Skeletal muscle cell (primary cell): ENCODE data around the gene MMD.
A peak's percentile ranks its signal among the peaks of the same experiment; 100 is the strongest.
"Not testable (repeated sequence)": the region's sequence is repeated elsewhere in the genome, so short reads cannot be mapped to it uniquely, and the experiment has no call there.

ENCODE experiments used
- DNase-seq: peaks from one replicate; pipeline ENCODE4 v3.0.0-alpha.2; 2010; ENCODE audit warnings: low read depth
- H3K4me3 ChIP-seq: 2 replicates; pipeline ENCODE4 v1.5.1; 2011; ENCODE audit warnings: low read depth, mild to moderate bottlenecking, control low read depth, low read length, moderate library complexity

The MMD gene

DNA sequence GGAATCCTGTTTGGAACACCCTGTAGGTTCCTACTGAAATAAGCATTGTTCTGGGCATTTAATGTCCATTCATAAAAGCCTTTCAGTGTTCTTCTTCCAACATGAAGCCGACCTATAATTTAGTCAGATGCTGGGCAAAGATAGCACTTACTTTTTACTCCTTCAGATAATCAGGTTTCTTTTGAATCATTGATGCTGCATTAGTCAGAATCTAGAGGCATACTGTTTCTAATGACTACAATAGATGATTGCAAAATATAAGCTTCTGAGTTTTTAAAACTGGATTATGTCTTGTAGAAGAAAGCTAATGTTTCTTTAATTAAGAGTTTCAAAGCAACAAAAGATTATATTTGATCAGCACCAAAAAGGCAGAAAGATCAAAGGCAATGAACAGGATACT, 16.0 kb downstream of the MMD start:
- no peak overlapping the region for H3K4me3 ChIP-seq
- no peak for DNase-seq

DNA sequence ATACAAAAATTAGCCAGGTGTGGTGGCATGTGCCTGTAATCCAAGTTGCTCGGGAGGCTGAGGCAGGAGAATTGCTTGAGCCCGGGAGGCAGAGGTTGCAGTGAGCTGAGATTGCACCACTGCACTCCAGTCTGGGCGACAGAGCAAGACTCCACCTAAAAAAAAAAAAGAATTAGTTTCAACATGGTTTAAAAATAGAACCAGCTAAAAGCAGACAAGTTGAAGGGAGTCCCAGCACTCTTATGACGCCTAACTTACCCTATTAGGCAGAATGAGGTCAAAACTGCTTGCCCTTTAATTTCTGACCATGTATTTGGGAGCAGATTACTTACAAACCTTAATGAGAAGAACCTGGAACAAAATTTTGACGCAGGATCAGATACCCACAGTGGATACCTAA, 17.4 kb downstream of the MMD start:
- not testable (repeated sequence) for DNase-seq, H3K4me3 ChIP-seq

DNA sequence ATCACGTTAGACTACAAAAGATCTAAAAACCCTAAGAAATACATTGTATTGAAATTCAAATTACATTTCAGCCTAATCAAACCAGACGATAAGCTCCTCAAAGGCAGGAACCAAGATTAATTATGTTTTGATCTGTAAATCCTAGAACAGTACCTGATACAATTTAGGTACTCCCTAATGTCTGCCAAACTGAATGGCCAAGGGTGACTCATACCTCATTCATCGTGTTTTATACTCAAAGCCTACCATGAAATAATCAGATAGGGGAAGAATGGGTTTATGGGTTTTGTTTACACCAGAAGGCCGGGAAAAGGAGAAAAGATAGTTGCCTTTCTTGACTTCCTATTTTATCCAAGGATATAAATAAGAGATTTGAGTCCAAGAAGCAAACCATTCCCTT, 19.3 kb downstream of the MMD start:
- no peak overlapping the region for H3K4me3 ChIP-seq
- DNase-seq, result no peak

DNA sequence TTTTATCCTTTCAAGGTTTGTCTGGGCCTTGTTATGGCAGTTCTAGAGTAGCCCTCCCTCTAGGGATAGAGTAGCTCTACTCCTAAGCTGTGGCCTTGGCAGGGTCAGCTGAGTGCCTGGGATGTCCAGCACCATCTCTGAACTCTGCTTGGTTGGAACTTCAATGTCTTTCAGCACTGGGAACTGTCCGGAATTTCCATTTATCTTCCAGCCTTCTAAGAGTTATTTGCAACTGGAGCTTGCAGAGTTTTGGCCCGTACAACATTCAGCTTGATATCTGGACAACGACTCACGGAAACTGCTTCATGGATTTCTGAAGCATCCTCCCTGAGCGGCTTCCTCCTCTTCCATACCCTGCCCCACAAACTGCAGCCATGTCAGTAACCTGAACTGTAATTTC, 22.9 kb downstream of the MMD start:
- H3K4me3 ChIP-seq, result no peak overlapping the region
- no peak for DNase-seq

DNA sequence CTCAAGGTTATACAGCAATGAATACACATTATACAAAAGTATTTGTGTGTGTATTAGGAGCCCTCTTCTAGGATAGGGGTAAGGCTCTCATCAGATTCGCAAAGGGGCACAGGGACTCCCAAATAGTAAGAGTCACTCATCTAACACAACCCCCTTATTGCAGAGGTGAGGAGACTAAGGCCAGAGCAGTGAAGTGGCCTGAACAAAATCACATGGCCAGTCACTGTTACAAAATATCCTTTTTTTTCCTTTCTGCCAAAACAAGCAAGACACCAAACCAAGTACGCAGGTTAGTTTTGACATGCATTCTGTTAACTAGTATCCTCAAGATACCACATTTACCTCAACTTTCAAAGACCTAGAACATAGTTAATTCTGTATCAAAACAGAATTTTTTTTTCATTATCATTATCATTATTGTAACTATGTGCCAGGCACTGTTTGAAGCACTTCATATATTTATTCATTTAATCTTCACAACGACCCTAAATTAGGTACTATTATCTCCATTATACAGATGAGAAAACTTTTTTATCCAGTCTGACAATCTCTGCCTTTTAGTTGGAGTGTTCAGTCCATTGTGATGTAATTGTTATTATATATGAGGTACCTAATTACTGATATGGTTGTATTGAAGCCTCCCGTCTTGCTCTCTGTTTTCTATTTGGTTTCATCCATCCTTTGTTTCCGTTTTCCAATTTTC, 25.7 kb downstream of the MMD start:
- no peak for DNase-seq
- H3K4me3 ChIP-seq, result no peak overlapping the region

DNA sequence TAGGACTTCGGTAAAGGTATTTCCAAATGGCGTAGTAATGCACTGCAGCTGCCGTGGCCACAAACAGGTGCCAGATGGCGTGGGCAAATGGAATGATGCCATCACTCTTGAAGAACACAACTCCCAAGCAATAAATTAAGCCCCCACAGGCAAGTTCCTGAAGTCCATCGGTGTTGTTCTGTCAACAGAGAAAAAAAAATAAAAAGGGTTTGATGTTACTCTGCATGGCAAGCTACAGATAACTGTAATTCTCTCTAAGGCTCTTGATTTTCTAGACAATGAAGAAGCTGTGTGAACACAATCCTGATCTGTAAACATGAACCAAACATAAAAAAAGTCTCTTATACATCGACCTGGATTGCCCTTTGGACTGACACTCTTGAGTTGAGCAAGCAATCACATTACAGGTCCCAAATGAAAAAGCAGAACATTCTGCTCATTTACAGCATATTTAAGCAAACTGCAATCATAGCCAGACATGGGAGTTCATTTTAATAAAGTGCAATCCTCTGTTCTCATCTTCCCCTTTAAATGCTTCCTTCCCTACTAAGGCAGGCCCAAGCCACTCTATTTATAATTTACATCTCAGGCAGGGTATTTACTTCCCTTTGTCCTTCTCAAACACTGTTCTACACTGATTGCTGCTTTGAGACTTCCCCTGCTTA, 27.1 kb downstream of the MMD start:
- DNase-seq, result peak; percentile 49
- H3K4me3 ChIP-seq, result no peak overlapping the region

DNA sequence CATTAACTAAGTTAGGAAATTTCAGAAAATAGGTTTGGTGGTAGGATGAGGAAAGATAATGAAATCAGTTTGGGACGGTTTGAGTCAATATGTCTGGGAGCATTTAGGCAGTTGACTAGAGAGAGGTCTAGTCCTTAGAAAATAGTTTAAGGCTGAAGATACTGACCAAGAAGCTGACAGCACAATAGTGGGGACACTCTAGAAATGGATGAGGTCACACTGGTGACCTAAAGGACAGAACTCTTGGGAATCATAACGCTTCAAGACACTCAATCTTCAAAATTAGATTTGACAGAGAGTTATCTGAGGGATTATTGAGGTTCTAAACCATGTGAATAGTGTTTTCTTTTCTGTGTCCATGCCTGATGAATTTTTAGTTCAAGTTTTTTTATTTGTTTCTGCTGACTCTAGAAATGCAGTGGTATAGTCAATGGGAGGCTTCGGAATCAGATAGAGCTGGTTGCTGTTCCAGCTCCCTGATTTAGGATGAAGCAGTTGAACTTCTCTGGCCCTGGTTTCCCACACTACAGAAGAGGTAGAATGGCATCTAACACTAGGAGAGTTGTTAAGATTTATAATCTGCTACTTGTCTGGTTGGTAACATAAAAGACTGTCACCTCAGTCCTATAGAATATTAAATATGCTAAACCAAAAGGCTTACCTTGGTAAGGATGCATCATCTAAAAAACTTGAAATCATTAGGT, 29.7 kb downstream of the MMD start:
- no peak overlapping the region for H3K4me3 ChIP-seq
- DNase-seq, result no peak

DNA sequence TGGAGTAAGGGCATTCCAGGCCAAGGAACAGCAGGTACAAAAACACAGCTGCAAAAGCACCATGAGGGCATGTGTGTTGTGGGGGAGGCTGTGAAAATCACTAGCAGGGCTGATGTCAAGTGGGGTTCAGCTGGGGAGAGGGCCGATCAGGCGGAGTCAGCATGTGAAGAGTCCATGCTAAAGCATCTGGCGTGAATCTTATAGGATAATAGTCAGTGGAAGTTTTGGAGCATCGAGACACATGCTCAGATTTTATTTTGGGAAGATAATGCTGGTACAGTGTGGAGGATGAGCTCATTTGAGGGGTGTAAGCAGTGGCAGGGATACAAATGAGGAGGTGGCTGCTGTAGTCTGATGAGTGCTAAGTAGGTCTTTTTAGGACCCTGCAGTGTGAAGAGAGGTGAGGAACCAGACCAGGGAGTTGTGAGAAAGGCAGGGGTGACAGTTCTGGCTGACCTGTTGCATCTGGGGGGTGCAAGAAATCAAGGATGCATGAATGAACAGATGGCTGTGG, 30.3 kb downstream of the MMD start:
- no peak for DNase-seq
- no peak overlapping the region for H3K4me3 ChIP-seq

DNA sequence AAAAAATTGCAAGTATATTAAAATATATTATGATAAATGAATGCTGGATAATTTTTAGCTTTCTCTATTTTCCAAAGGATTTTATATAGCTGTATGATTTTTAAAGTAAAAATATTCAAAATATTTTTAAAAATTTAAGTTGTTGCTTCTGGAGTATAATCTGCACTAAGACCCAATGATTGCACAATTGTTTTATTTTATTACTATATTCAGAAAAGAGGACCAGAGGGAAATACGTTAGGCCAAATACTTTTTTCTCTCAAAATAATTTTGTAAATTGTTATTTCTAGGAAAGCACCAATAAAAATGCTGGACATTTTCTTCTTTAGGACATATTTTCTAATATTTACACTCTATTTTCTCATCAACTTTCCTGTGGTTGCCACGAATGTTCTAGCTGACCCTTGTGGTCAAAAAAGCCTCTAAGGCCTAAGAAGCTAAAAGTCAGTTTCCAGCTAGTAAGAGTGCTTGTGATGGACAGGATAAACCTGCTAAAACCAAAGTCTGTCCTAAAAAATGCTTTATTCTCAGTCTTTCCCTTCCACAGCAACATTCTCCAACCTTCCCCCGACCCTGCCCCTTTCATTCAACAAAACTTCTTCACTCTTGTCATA, 31.2 kb downstream of the MMD start:
- H3K4me3 ChIP-seq, result no peak overlapping the region
- no peak for DNase-seq

DNA sequence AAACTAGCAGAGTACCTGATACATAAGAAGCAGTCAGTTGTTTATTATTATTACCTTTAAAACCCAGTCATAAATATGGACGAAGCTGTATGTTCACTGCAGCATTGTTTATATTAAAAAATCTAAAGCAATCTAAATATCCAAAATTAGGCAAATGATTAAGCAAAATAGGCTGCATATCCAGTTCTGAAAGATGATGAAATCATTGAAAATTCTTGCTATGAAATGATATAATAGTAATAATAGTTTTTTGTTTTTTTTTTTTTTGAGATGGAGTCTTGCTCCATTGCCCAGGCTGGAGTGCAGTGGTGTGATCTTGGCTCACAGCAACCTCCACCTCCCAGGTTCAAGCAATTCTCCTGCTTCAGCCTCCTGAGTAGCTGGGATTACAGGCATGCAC, 31.9 kb downstream of the MMD start:
- not testable (repeated sequence) for H3K4me3 ChIP-seq, DNase-seq

DNA sequence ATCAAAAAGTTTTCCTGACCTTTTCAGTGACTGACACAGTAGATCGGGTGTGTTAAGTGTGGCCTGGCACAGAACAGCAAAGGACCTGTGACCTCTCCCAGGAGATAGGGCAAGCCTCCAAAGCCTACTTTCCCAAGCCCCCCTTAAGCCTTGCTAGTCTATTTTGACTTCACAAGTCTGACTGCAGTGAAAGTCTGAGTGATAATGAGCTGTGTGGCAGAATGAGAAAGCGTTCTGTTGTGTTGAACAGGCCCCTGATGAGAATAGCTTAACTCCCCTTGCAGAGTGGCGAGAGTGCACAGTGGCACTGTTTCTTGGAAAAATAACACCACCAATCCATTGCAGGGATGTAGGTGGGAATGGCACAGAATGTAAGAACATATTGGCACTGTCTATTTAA, 32.8 kb downstream of the MMD start:
- H3K4me3 ChIP-seq, result no peak overlapping the region

DNA sequence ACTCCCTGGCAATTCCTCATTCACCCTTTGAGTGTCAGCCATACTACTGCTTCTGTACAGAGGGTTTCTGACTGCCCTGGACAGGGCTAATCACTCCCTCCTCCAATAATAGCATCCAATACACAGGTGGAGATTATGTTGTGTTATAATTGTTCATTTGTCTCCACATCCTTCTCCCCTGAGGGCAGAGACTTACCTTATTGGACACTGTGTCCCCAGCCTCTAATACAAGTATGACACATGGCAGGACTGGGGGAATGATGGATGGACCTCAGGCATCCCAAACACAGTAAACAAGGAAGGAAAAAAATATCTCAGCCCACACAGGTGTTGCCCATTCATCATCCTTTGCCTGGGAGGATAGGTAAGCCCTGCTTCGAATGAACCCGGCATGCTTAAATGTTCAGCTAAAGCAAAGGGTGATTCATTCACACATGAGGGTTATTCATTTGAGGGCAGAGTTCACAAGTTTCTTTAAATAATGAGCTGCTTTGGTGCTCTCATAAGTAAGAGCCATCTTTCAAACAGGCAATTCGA, 34.8 kb downstream of the MMD start:
- DNase-seq, result no peak
- no peak overlapping the region for H3K4me3 ChIP-seq

More for the DNA sequence above, 32.8 kb downstream of the MMD start:
- DNase-seq, result no peak

DNA sequence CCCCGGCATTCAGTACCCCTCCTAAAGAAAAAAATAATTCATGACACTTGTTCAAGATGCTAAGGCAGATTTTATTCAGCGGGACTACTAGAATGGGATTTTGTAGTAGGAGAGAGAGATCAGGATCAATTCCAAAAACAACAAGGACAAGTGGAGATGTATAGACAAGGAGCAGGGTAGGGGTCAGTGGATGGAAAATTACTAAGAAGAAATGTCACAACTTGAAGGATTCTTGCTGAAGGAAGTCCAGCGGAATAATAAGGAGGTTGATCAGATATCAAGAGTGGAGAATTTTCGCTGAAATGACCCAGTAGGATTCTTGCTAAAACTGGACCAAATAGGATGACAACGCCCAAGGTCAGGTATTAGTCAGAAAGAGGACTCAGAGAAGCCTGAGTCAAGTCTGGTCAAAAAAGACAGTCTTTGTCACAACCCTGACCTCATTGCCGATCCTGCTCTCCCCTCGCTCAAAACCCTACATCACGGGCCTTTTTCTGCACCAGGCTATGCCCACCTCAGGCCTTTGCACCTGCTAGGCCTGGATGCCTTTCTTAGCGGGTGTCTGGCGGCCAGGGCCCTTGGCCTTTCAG, 36.9 kb downstream of the MMD start:
- no peak overlapping the region for H3K4me3 ChIP-seq
- no peak for DNase-seq

DNA sequence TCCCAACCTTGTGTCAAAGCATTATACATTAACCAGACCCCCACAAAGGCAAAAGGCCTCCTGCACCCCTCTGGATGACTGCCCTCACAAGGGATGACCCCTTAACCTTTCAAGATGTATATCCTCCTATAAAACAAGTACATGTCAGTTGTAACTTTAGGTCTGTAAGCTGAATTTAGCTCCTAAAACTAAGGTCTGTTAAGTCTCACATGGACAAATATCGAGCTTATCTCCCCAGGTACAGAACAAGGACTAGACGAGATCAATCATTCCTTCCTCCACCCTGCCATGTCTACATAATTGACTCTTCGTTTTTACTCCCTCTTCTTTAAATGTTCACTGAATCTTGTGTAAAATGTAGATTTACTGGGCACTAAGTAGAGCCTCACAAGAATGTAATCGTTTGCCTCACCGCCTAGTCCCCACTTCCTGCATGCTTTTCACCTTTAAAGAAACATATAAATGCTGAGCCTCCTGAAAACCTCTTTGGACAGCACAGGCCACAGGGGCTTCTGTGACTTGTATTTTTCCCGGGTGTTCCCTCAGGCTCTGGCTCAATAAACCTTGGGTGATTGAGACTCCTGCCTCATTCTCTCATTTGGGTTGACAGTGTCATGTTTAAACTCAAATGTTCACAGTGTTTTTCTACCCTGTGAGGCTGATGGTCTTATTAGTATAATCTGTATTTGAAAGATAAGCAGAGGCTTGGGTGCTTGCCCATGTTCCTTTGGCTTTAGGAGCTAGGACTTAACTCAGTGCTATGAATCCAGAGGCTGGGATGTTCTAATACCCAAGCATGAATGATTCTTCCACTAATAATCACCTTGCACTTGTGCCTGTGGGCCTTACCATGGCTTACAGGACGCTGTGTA, 37.6 kb downstream of the MMD start:
- no peak for DNase-seq
- no peak overlapping the region for H3K4me3 ChIP-seq

DNA sequence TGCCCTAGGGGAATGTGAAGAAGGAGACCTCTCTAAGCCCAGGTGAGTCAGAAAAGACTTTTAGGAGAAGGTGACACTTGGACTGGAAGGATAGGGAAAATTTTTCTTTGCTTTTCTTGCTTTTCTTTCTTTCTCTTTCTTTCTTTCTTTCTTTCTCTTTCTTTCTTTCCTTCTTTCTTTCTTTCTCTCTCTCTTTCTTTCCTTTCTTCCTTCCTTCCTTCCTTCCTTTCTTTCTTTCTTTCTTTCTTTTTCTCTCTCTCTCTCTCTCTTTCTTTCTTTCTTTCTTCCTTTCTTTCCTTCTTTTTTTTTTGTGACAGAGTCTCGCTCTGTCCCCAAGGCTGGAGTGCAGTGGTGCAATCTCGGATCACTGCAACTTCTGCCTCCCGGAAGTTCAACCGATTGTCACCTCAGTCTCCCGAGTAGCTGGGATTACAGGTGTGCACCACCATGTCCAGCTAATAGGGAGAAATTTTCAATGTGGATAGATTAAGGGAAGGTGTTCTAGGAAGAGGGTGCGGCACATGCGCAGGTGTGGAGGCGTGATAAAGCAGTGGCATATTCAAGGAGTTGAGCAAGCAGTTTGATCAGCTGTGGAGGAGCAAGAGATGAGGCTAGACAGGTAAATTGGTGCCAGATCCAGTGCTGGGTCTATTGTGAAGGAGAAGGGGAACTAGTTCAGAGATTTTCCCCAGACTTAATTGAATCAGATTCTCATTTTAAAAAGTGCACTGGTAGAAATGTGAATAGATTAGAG, 40.4 kb downstream of the MMD start:
- DNase-seq, result no peak
- H3K4me3 ChIP-seq, result no peak overlapping the region

DNA sequence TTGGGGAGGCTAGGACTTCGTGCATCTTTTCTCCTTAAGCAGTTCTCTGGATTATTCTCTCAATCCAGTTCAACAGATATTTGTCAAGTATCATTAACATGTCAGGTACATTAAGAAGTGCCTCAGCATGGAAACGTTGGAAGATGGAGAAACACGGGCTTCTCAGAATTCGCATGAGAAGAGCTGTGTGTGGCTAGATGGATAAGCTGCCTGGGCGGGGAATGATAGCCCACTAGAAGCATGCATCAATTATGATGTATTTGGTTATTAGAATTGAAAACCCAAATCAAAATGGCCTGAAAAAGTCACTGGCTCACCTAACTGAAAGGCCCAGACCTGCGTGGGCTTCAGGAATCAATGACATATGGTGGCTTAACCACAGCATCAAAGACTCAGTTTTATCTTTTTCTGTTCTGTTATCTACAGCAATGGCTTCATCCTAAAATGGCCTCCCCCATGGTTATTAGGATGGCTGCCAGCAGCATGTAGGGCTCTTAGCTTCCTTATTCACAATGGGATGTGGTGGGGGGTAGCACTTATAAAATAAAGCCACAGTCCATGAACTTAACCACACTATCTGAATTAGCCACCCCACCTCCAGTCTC, 43.9 kb downstream of the MMD start:
- DNase-seq, result no peak

DNA sequence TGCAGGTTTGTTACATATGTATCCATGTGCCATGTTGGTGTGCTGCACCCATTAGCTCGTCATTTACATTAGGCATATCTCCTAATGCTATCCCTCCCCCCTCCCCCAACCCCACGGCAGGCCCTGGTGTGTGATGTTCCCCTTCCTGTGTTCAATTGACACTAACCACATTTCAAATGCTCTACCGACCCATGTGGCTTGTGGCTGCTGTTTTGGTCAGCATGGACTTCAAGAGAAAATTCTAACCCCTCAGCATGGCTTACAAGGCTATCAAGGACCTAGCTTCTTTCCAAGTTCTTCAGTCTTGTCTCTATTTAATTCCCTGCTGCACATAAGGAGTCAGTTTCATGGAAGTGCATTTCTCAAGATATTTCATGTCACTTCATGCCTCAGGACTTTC, 52.9 kb downstream of the MMD start:
- H3K4me3 ChIP-seq, result no peak overlapping the region
- DNase-seq, result no peak

More for the DNA sequence above, 43.9 kb downstream of the MMD start:
- H3K4me3 ChIP-seq, result no peak overlapping the region
